ENCODE measurements around the gene CPTP.

DNA sequence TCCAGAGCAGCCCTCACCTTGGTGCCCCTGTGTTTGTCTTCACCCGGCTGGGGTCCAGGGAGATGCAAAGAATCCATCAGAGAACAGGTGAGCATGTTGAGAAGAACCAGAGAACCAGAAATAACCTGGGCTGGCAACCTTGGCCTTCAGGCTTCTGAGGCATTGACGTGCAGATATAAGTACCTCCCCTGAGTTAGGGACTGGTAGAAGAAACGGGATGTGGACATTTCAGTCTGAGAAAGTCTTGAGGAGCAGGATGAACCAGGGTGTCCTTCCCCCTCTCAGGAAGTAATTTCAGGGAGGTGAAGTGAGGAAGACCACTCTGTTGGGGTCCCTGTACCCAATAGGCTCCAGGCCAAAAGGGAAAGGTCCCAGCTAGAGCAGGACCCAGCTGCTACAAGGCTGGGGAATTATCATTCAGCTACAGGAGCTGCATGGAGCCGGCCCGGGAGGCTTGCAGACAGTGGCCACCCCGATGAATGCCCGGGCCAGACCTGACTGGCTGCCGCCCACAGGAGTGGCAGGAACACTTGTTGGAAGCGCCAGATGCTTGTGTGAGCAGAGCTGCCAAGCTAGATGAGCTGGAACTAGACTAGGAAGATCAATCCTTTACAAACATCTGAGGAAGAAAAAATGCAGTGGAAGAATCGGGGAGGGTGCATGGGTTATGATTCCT is 52.1 kb downstream of the CPTP start:
- TF ChIP-seq POLR2AphosphoS5 (IDR thresholded peaks at IDR 0.05) (no peak), POLR2A (IDR thresholded peaks at IDR 0.05) (no peak), EP300 (IDR thresholded peaks at IDR 0.05) (no peak)
- TF ChIP-seq, protein P1, sequence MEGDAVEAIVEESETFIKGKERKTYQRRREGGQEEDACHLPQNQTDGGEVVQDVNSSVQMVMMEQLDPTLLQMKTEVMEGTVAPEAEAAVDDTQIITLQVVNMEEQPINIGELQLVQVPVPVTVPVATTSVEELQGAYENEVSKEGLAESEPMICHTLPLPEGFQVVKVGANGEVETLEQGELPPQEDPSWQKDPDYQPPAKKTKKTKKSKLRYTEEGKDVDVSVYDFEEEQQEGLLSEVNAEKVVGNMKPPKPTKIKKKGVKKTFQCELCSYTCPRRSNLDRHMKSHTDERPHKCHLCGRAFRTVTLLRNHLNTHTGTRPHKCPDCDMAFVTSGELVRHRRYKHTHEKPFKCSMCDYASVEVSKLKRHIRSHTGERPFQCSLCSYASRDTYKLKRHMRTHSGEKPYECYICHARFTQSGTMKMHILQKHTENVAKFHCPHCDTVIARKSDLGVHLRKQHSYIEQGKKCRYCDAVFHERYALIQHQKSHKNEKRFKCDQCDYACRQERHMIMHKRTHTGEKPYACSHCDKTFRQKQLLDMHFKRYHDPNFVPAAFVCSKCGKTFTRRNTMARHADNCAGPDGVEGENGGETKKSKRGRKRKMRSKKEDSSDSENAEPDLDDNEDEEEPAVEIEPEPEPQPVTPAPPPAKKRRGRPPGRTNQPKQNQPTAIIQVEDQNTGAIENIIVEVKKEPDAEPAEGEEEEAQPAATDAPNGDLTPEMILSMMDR (IDR thresholded peaks at IDR 0.05), result no peak
